SK-N-SH (cell line): ENCODE data around the gene NFAT5.

Experiments used
- CTCF ChIP-seq: fragments of 200-600 bp; sonication (generic); IDR thresholded peaks from 2 replicates; pipeline ENCODE4 v1.6.1; 2017; ENCODE audit warnings: antibody characterized with exemption, mild to moderate bottlenecking, moderate library complexity
- EZH2phosphoT487 ChIP-seq: fragments of 200-600 bp; sonication (generic); IDR thresholded peaks from 2 replicates; pipeline ENCODE4 v1.6.1; 2017; ENCODE audit warnings: low read depth, mixed run types, mild to moderate bottlenecking, antibody characterized with exemption, moderate library complexity, borderline replicate concordance
- JUND ChIP-seq: IDR thresholded peaks from 2 replicates; pipeline ENCODE4 v1.4.0; 2012
- MAX ChIP-seq: IDR thresholded peaks from 2 replicates; pipeline ENCODE4 v1.4.0; 2012; ENCODE audit warnings: low read depth
- MEF2A ChIP-seq: IDR thresholded peaks from 2 replicates; pipeline ENCODE4 v1.4.0; 2012; ENCODE audit warnings: low read depth, borderline replicate concordance
- NRF1 ChIP-seq: IDR thresholded peaks from 2 replicates; pipeline ENCODE4 v1.6.1; 2012; ENCODE audit warnings: low read depth, mild to moderate bottlenecking, low read length
- PBX3 ChIP-seq: IDR thresholded peaks from 2 replicates; pipeline ENCODE4; 2012
- POLR2AphosphoS5 ChIP-seq: IDR thresholded peaks from 2 replicates; pipeline ENCODE4 v1.6.1; 2012; ENCODE audit warnings: low read depth, low read length
- RAD21 ChIP-seq: IDR thresholded peaks from 2 replicates; pipeline ENCODE4 v1.6.1; 2012; ENCODE audit warnings: mild to moderate bottlenecking, low read length
- REST ChIP-seq: IDR thresholded peaks from 2 replicates; pipeline ENCODE4 v1.6.1; 2012; ENCODE audit warnings: mild to moderate bottlenecking, low read depth, low read length, moderate library complexity
- USF1 ChIP-seq: IDR thresholded peaks from 2 replicates; pipeline ENCODE4 v1.4.0; 2012; ENCODE audit warnings: low read depth, borderline replicate concordance
- YY1 ChIP-seq: IDR thresholded peaks from 2 replicates; pipeline ENCODE4 v1.4.0; 2012; ENCODE audit warnings: low read depth, mild to moderate bottlenecking

GRCh38 chr16:69706256-69706974 is 140.6 kb downstream of the NFAT5 start:
- TF ChIP-seq CTCF (no peak), JUND (no peak), POLR2AphosphoS5 (no peak), PBX3 (no peak), RAD21 (no peak), NRF1 (no peak), YY1 (no peak), REST (no peak), USF1 (no peak), EZH2phosphoT487 (no peak), MAX (no peak), MEF2A (no peak)
